ENCODE measurements around the gene IFNL3.
"Not testable (repeated sequence)": the region's sequence is repeated elsewhere in the genome, so short reads cannot be mapped to it uniquely, and the experiment has no call there.

The IFNL3 gene

GRCh38 chr19:39252458-39252857 lies 7.7 kb upstream of the IFNL3 start:
- DNase-seq = no peak

GRCh38 chr19:39251846-39252245 lies 7.0 kb upstream of the IFNL3 start:
- DNase-seq = no peak

- DNase-seq = no peak
Observed at GRCh38 chr19:39251081-39251480, 6.3 kb upstream of the IFNL3 start.

GRCh38 chr19:39248806-39249205 lies 4.0 kb upstream of the IFNL3 start, which contains the start of gene IFNL4:
Gene IFNL4 (minus strand): TSS chr19:39248856.
- no peak for DNase-seq

- no peak for DNase-seq
Observed at GRCh38 chr19:39247701-39248664, 3.2 kb upstream of the IFNL3 start.

- DNase-seq = peak; percentile 20 to 59
Observed at GRCh38 chr19:39246951-39247669, 2.3 kb upstream of the IFNL3 start.

- DNase-seq = not testable (repeated sequence)
Observed at GRCh38 chr19:39245166-39245565, 360 bp upstream of the IFNL3 start.

- not testable (repeated sequence) for DNase-seq
Observed at GRCh38 chr19:39243741-39244140, 1.1 kb downstream of the IFNL3 start.

GRCh38 chr19:39240421-39240820 lies 4.4 kb downstream of the IFNL3 start:
- DNase-seq = no peak

- no peak for DNase-seq
Observed at GRCh38 chr19:39238944-39239343, 5.9 kb downstream of the IFNL3 start.

- no peak for DNase-seq
Observed at GRCh38 chr19:39238209-39238608, 6.6 kb downstream of the IFNL3 start.

- peak; percentile 20 to 51 for DNase-seq
Observed at GRCh38 chr19:39237200-39238184, 7.3 kb downstream of the IFNL3 start.

- DNase-seq = peak in 1 of 2 donors; percentile 30
Observed at GRCh38 chr19:39236527-39236926, 8.3 kb downstream of the IFNL3 start.

GRCh38 chr19:39232708-39233107 lies 12.1 kb downstream of the IFNL3 start:
- no peak for DNase-seq

GRCh38 chr19:39230096-39230764 lies 14.6 kb downstream of the IFNL3 start:
- no peak for DNase-seq

- DNase-seq = no peak
Observed at GRCh38 chr19:39224910-39225309, 19.9 kb downstream of the IFNL3 start.

- no peak for DNase-seq
Observed at GRCh38 chr19:39223703-39224279, 21.0 kb downstream of the IFNL3 start.

- DNase-seq = peak in 1 of 2 donors; percentile 23
Observed at GRCh38 chr19:39219108-39219507, 25.7 kb downstream of the IFNL3 start.

GRCh38 chr19:39218230-39219007 lies 26.4 kb downstream of the IFNL3 start:
- DNase-seq = no peak

- DNase-seq = no peak
Observed at GRCh38 chr19:39217094-39217493, 27.7 kb downstream of the IFNL3 start.

- DNase-seq = not testable (repeated sequence)
Observed at GRCh38 chr19:39215323-39215722, 29.5 kb downstream of the IFNL3 start.

Data from CD4-positive, alpha-beta T cell treated with Interferon alpha-2 for 1 hour (primary cell).